Ishikawa (cell line): ENCODE measurements around the gene RNLS.

Source experiments
- CEBPB ChIP-seq: IDR thresholded peaks from 2 replicates; pipeline ENCODE4 v1.6.1; 2012
- CREB1 ChIP-seq: IDR thresholded peaks from 2 replicates; pipeline ENCODE4 v1.6.1; 2012; ENCODE audit warnings: low read depth
- EGR1 ChIP-seq: IDR thresholded peaks from 2 replicates; pipeline ENCODE4 v1.6.1; 2012
- EP300 ChIP-seq: IDR thresholded peaks from 2 replicates; pipeline ENCODE4 v1.6.1; 2012; ENCODE audit warnings: borderline replicate concordance
- FOXM1 ChIP-seq: IDR thresholded peaks from 2 replicates; pipeline ENCODE4 v1.6.1; 2012; ENCODE audit warnings: low read depth, borderline replicate concordance
- NFIC ChIP-seq: IDR thresholded peaks from 2 replicates; pipeline ENCODE4 v1.6.1; 2012
- RAD21 ChIP-seq: IDR thresholded peaks from 2 replicates; pipeline ENCODE4 v1.6.1; 2012; ENCODE audit warnings: low read depth
- TAF1 ChIP-seq: IDR thresholded peaks from 2 replicates; pipeline ENCODE4 v1.6.1; 2012; ENCODE audit warnings: low read depth, mild to moderate bottlenecking
- TCF12 ChIP-seq: IDR thresholded peaks from 2 replicates; pipeline ENCODE4 v1.6.1; 2012; ENCODE audit warnings: low read depth
- TEAD4 ChIP-seq: IDR thresholded peaks from 2 replicates; pipeline ENCODE4 v1.6.1; 2012
- YY1 ChIP-seq: IDR thresholded peaks from 2 replicates; pipeline ENCODE4 v1.6.1; 2012; ENCODE audit warnings: low read depth
- ZBTB7A ChIP-seq: IDR thresholded peaks from 2 replicates; pipeline ENCODE4 v1.6.1; 2012; ENCODE audit warnings: low read depth
- TF ChIP-seq, protein P1 (sequence below): IDR thresholded peaks from 2 replicates; pipeline ENCODE4 v1.6.1; 2012
- TF ChIP-seq, protein P2 (sequence below): IDR thresholded peaks from 2 replicates; pipeline ENCODE4 v1.6.1; 2012
- TF ChIP-seq, protein P3 (sequence below): IDR thresholded peaks from 2 replicates; pipeline ENCODE4 v1.6.1; 2012; ENCODE audit warnings: low read depth, mild to moderate bottlenecking

The RNLS gene

DNA sequence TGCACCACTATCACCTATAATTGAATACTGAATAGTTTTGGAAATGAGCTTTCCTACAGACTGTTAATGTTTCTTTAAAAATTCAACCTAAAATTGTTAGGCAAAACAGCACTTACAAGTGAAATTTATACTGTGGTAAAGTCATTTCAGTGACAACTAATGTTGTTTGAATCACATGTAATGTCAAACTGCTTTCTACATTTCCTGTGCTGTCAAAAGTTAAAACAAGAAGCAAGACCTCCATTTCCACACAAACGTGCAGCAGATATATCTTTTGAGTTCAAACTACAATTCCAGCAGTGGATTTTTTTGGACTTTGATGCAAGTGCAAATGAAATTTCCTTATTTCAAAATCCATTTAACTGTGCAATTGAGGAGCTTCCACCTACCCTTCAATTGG lies 199.8 kb downstream of the RNLS start:
- TF ChIP-seq, protein P1, sequence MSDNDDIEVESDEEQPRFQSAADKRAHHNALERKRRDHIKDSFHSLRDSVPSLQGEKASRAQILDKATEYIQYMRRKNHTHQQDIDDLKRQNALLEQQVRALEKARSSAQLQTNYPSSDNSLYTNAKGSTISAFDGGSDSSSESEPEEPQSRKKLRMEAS, result no peak
- TF ChIP-seq CREB1 (no peak), EGR1 (no peak), TAF1 (no peak), YY1 (no peak), TCF12 (no peak), CEBPB (no peak), TEAD4 (no peak), RAD21 (no peak), ZBTB7A (no peak), NFIC (no peak)
- TF ChIP-seq, protein P2, sequence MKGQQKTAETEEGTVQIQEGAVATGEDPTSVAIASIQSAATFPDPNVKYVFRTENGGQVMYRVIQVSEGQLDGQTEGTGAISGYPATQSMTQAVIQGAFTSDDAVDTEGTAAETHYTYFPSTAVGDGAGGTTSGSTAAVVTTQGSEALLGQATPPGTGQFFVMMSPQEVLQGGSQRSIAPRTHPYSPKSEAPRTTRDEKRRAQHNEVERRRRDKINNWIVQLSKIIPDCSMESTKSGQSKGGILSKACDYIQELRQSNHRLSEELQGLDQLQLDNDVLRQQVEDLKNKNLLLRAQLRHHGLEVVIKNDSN, result no peak
- TF ChIP-seq, protein P3, sequence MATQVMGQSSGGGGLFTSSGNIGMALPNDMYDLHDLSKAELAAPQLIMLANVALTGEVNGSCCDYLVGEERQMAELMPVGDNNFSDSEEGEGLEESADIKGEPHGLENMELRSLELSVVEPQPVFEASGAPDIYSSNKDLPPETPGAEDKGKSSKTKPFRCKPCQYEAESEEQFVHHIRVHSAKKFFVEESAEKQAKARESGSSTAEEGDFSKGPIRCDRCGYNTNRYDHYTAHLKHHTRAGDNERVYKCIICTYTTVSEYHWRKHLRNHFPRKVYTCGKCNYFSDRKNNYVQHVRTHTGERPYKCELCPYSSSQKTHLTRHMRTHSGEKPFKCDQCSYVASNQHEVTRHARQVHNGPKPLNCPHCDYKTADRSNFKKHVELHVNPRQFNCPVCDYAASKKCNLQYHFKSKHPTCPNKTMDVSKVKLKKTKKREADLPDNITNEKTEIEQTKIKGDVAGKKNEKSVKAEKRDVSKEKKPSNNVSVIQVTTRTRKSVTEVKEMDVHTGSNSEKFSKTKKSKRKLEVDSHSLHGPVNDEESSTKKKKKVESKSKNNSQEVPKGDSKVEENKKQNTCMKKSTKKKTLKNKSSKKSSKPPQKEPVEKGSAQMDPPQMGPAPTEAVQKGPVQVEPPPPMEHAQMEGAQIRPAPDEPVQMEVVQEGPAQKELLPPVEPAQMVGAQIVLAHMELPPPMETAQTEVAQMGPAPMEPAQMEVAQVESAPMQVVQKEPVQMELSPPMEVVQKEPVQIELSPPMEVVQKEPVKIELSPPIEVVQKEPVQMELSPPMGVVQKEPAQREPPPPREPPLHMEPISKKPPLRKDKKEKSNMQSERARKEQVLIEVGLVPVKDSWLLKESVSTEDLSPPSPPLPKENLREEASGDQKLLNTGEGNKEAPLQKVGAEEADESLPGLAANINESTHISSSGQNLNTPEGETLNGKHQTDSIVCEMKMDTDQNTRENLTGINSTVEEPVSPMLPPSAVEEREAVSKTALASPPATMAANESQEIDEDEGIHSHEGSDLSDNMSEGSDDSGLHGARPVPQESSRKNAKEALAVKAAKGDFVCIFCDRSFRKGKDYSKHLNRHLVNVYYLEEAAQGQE, result no peak

DNA sequence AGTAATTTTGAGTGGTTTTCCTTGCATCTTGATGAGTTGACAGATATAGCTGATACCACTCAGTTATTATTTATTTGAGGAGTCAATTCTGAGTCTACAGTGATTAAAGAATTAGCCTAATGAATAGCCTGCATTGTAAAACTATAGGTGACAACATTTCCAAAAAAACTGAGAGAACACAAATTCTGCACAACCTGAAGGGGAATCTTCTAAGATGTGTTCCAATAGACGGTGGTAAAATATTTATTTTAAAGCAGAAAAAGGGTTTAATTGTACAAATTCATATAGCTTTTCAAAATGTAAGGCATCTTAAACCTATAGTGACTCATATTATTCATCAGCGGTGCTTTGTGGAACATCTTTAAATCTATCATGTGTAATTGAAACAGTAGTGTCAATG lies 200.4 kb downstream of the RNLS start:
- no peak for TF ChIP-seq ZBTB7A
- no peak for TF ChIP-seq NFIC
- no peak for TF ChIP-seq EP300
- no peak for TF ChIP-seq TCF12
- TF ChIP-seq, protein P3, result no peak
- TF ChIP-seq RAD21, result no peak
- no peak for TF ChIP-seq CEBPB
- no peak for TF ChIP-seq YY1
- TF ChIP-seq, protein P1, result no peak
- TF ChIP-seq EGR1, result no peak
- no peak for TF ChIP-seq CREB1
- TF ChIP-seq TEAD4, result no peak
- TF ChIP-seq TAF1, result no peak

DNA sequence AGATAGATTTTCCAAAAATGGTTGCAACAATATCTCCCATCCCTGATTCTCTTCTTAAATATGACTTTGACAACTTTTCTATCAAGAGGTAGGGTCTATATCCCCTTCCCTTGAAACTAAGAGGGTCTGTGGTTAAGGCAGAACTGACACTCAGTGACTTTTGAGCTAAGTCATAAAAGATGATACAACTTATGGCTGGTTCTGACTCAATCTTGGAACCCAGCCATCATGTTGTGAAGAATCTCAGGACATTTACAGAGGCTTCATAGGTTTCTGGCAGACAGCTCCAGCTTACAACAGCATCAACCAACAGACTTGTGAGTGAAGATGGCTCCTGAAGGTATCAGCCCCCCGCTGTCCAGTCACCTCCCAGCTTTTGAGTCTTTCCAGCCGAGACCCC lies 203.5 kb downstream of the RNLS start:
- TF ChIP-seq RAD21 (no peak), FOXM1 (no peak), NFIC (no peak), ZBTB7A (no peak), CREB1 (no peak), EP300 (no peak), CEBPB (no peak), YY1 (no peak), TEAD4 (no peak), TAF1 (no peak), TCF12 (no peak), EGR1 (no peak)
- TF ChIP-seq, protein P1, result no peak
- TF ChIP-seq, protein P3, result no peak
- TF ChIP-seq, protein P2, result no peak

DNA sequence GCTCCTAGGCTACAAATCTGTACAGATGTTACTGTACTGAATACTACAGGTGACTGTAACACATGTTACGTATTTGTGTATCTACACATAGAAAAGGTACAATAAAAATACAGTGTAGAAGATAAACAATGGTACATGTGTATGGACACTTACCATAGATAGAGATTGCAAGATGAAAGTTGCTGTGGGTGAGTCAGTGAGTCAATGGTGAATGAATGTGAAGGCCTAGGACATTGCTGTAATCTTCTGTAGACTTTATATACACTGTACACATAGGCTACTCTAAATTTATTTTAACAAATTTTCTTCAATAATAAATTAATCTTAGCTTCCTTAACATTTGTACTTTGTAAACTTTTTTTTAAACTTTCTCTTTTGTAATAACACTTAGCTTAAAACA lies 205.6 kb downstream of the RNLS start:
- TF ChIP-seq YY1 (no peak), NFIC (no peak), FOXM1 (no peak), ZBTB7A (no peak), TCF12 (no peak), TAF1 (no peak), EP300 (no peak), CREB1 (no peak), CEBPB (no peak), RAD21 (no peak), TEAD4 (no peak), EGR1 (no peak)
- TF ChIP-seq, protein P3, result no peak
- TF ChIP-seq, protein P2, result no peak
- TF ChIP-seq, protein P1, result no peak
